ENCODE measurements around the gene PDCD2L.
"Not testable (repeated sequence)": the region's sequence is repeated elsewhere in the genome, so short reads cannot be mapped to it uniquely, and the experiment has no call there.

PDCD2L gene

GRCh38 chr19:34404109-34404909 lies at the start of gene PDCD2L:
PDCD2L (plus strand) TSS chr19:34404399; CDS start chr19:34404431, 32 bp downstream.
- FAIRE-seq = peak; percentile 71

- no peak for FAIRE-seq
These were observed 49.0 kb upstream of the PDCD2L start for GRCh38 chr19:34355201-34355600.

- no peak for FAIRE-seq
These were observed 47.3 kb upstream of the PDCD2L start for GRCh38 chr19:34356875-34357274.

- FAIRE-seq = no peak
These were observed 46.8 kb upstream of the PDCD2L start for GRCh38 chr19:34357431-34357830.

DNA sequence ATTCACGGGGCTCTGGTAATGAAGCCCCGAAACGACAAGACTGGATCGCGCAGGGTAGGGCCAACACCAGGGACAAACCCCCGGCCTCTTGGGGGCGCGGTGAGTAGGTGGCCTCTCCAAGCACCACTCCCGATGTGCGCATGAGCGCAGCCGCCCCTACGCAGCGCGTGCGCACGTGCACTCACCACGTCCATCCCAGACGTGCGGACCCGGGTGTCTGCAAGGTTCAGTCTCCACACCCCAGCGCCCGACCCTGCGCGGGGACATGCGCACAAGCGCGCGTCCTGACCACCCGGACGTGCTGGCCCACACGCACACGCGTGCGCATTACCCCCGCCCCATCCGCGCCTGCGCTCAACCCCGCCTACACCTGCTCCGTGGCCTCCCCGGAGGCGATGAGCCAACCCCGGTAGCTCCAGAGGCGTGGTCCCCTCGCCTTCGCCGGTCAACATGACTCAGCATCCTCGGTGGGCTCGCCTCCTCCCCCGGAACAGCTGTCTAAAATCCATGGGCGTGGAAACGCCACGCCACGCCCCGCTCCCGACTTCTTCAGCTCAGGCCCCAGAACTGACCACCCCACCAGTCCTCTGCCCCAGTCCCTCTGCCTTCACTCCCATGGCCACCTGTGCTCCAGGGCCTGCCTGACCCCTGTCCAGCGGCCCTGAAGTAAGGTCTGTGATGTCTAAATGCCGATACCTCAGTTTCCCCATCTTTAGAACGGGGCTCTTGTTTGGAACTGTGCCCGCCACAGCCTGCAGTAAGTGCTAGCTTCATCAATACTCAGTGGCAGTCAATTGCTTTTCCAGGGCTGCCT lies 44.9 kb upstream of the PDCD2L start:
- no peak for FAIRE-seq

GRCh38 chr19:34359954-34360315 lies 44.3 kb upstream of the PDCD2L start:
- FAIRE-seq = no peak

DNA sequence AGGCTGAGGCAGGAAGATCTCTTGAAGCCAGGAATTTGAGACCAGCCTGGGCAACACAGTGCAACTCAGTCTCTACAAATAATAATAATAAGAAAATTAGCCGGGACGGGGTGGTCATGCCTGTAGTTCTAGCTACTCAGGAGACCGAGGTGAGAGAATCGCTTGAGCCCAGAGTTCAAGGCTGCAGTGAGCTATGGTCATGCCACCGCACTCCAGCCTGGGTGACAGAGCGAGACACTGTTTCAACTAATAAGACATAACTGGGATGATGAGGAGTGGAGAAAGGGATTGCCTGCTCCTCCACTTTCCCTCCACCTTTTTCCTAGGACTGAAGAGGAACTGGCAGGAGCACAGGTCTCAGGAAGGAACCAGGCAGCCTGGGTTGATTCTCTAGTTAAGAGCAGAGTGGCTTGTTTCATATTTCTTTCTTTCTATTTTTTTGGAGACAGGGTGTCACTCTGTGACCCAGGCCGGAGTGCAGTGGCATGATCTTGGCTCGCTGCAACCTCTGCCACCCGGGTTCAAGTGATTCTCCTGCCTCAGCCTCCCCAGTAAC lies 43.8 kb upstream of the PDCD2L start:
- FAIRE-seq = no peak

- FAIRE-seq = no peak
These were observed 41.5 kb upstream of the PDCD2L start for GRCh38 chr19:34362679-34363069.

GRCh38 chr19:34363094-34363493 lies 41.1 kb upstream of the PDCD2L start:
- no peak for FAIRE-seq

DNA sequence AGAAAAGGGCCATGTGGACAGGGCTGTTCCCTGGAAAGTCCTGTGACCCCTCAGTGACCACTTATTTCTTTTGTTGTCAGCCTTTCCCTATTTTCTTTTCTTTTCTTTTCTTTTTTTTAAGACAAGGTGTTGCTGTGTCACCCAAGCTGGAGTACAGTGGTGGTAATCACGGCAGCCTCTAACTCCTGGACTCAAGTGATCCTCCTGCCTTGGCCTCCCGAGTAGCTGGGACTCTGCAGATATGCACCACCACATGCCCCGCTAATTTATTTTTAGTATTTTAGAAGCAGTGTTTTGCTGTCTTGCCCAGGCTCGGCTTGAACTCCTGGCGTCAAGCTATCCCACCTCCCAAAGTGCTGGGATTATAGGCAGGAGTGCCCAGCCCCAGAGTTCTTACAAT lies 40.3 kb upstream of the PDCD2L start:
- no peak for FAIRE-seq

- no peak for FAIRE-seq
These were observed 39.8 kb upstream of the PDCD2L start for GRCh38 chr19:34364462-34364829.

GRCh38 chr19:34364830-34365462 lies 39.3 kb upstream of the PDCD2L start, which contains the start of gene GPI:
GPI (plus strand) TSS chr19:34365196; CDS start chr19:34365267, 71 bp downstream.
- no peak for FAIRE-seq

GRCh38 chr19:34365463-34366401 lies 38.5 kb upstream of the PDCD2L start:
- FAIRE-seq = no peak

DNA sequence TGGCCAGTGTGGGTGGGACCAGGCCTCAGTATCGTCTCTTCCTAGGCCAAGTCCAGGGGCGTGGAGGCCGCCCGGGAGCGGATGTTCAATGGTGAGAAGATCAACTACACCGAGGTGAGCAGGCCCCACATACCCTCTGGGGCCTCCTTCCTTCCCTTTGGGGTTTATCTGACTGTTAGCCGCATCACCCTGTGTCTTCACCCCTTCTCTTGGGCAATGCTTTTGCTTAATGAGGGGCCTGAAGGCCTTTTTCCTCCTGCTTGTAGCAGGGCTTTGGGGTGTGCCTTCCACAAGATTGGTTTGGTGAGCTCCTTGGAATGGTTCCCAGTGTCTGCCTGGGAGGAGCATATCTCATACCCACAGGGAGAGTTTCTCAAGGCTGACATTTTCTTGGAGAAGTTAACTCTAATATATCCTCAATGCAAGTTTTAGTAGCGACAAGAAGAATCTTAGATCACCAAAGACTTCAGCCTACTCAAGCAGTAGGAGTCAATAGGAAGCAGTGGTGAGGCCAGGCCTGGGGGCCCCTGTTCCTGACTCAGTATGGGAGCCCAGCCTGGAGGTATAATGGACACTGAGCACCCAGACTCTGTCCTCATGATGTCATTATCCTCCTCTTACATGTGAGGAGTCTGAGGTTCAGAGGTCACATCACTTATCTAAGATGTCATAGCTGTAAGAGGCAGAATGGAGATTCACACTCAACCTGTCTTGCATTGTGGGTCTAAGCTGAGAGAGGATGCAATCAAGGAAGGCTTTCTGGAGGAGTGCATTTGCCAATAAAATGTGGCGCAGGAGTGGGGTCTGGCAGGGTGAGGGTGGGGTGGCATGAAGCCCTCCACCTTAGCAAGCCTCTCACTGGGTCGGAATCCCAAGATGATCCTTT lies 37.2 kb upstream of the PDCD2L start:
- no peak for FAIRE-seq

- no peak for FAIRE-seq
These were observed 36.6 kb upstream of the PDCD2L start for GRCh38 chr19:34367624-34367957.

- no peak for FAIRE-seq
These were observed 35.9 kb upstream of the PDCD2L start for GRCh38 chr19:34368338-34368737.

DNA sequence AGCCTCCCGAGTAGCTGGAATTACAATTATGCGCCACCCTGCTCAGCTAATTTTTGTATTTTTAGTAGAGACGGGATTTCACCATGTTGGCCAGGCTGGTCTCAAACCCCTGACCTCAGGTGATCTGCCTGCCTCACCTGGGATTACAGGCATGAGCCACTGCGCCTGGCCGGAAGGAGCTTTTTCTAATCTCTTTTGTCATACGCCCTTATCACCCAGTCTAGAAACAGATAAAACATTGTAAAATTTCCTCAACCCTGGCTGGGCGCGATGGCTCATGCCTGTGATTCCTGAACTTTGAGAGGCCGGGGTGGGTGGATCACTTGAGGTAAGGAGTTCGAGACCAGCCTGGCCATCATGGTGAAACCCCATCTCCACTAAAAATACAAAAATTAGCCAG lies 35.0 kb upstream of the PDCD2L start:
- FAIRE-seq = not testable (repeated sequence)

GRCh38 chr19:34370117-34370516 lies 34.1 kb upstream of the PDCD2L start:
- no peak for FAIRE-seq

DNA sequence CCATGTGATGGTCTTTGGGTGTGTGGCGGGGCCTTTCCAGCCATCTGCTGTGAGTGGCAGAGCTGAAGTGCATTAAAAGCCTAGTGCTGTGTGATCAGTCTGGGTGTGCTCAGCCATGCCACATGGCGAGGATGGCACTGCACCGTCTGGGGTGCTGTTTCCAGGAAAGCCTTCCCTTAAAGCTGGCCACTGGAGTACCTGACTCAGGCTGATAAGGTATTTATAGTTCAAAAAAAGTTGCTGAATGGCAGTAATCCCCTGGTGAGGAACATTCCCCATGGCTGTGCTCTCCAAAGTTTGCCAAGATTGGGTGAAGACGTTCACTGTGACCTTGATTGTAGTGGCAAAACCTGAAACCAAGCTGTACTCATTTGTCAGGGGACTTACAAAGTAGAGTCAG lies 33.2 kb upstream of the PDCD2L start:
- FAIRE-seq = no peak

GRCh38 chr19:34373601-34374288 lies 30.5 kb upstream of the PDCD2L start:
- FAIRE-seq = no peak

GRCh38 chr19:34375598-34375997 lies 28.6 kb upstream of the PDCD2L start:
- no peak for FAIRE-seq

Data from A204.1 (cell line).